Cardiac muscle cell (in vitro differentiated cells and primary cell): ENCODE measurements around the gene SLFN13. TPM values are rescaled to one million over a fixed set of nuclear protein-coding genes. Genes with fewer than 3 reads are reported as not detected.

Experiments
- DNase-seq, 2 donors: peaks; one replicate each; pipeline versions ENCODE4 v3.0.0 to v3.0.0-alpha.2; 2010 to 2017; ENCODE audit warnings: low read depth in 1 of 2, low spot score in 1 of 2
- H3K27ac ChIP-seq: fragments of 200-600 bp; sonication (generic); 2 replicates; pipeline ENCODE4 v1.5.1; 2016
- H3K27me3 ChIP-seq: fragments of 200-600 bp; sonication (generic); 2 replicates; pipeline ENCODE4 v1.6.0; 2016; ENCODE audit warnings: control low read depth
- H3K36me3 ChIP-seq: fragments of 200-600 bp; sonication (generic); 2 replicates; pipeline ENCODE4 v1.5.1; 2016; ENCODE audit warnings: control low read depth
- H3K4me1 ChIP-seq: fragments of 200-600 bp; sonication (generic); 2 replicates; pipeline ENCODE4 v1.8.1; 2017; ENCODE audit warnings: low read depth, mild to moderate bottlenecking, mixed run types
- H3K4me3 ChIP-seq: fragments of 200-600 bp; sonication (generic); 2 replicates; pipeline ENCODE4 v1.5.1; 2016; ENCODE audit warnings: mild to moderate bottlenecking
- H3K9me3 ChIP-seq: fragments of 200-600 bp; sonication (generic); 2 replicates; pipeline ENCODE4 v1.5.1; 2017; ENCODE audit warnings: low read depth, mild to moderate bottlenecking, control low read depth
- polyA plus RNA-seq: library from polyadenylated mRNA; unstranded; fragments of >200 nt; fragmentation: Nextera tagmentation; extraction: Ambion mirVana; gene quantifications from 2 replicates; pipeline ENCODE4 v1.2.1, GENCODE V29; 2016
- total RNA-seq: library from RNA; depleted of rRNA; stranded (reverse); fragments of >200 nt; gene quantifications from 2 replicates; pipeline ENCODE4 v1.2.3, GENCODE V29; 2016
- TF ChIP-seq, protein P1 (sequence below): IDR thresholded peaks from 2 replicates; pipeline ENCODE4 v1.5.1; 2012; ENCODE audit warnings: low read depth, mild to moderate bottlenecking, low read length

SLFN13 gene
- total and polyA plus RNA-seq, 2 experiments from 2014 or later: 4.2 to 7.9 TPM

DNA sequence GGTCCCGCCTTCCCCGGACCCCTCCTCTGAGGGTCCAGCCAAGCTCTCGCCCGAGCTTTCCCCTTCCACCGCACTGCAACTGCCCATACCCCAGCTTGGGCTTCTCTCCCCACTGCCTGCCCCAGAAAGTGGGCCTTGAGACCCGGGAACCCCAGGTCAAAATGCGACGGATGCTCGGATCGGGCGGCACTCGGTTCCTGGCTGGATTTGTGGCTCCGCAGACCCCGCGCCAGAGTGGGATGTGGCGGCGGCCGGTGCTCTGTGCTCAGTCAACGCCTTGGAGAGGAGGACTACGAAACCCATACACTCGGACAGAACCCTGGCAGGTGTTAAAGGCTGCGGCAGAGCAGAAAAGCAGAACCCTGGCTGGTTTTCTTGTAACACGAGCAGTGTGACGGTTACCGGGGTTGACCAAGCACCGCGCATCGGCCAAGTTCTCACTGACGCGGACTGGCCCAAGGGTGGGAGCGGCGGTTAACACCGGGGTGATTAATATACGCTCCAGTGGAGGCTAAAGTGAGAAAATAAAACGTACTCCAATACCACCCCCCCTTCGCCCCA is 885 bp upstream of the SLFN13 start:
- no peaks in the 10 kb centered on the region for H3K4me1 ChIP-seq
- no peak overlapping the region for H3K27ac ChIP-seq
- no peaks in the 10 kb centered on the region for H3K9me3 ChIP-seq
- H3K27me3 ChIP-seq: peaks cover 100% of the 10 kb centered on the region
- DNase-seq: peak; percentile 20 to 40
- TF ChIP-seq, protein P1, sequence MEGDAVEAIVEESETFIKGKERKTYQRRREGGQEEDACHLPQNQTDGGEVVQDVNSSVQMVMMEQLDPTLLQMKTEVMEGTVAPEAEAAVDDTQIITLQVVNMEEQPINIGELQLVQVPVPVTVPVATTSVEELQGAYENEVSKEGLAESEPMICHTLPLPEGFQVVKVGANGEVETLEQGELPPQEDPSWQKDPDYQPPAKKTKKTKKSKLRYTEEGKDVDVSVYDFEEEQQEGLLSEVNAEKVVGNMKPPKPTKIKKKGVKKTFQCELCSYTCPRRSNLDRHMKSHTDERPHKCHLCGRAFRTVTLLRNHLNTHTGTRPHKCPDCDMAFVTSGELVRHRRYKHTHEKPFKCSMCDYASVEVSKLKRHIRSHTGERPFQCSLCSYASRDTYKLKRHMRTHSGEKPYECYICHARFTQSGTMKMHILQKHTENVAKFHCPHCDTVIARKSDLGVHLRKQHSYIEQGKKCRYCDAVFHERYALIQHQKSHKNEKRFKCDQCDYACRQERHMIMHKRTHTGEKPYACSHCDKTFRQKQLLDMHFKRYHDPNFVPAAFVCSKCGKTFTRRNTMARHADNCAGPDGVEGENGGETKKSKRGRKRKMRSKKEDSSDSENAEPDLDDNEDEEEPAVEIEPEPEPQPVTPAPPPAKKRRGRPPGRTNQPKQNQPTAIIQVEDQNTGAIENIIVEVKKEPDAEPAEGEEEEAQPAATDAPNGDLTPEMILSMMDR: no peak
- peak overlapping the region; percentile 14 for H3K4me3 ChIP-seq
- H3K36me3 ChIP-seq: no peaks in the 10 kb centered on the region

DNA sequence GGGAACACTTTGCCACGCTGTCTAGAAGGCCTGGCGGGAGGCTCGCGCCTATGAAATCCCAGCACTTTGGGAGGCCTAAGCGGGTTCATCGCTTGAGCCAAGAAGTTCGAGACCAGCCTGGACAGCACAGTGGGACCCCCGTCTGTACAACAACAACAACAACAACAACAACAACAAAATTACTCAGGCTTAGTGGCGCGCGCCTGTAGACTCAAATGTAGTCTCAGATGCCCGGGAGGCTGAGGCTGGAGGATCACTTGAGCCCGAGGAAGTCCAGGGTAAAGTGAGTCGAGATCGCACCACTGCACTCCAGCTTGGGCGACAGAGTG is 297 bp upstream of the SLFN13 start:
- Histone ChIP-seq H3K9me3 (no peaks in the 10 kb centered on the region), H3K4me1 (no peaks in the 10 kb centered on the region), H3K27me3 (peaks cover 100% of the 10 kb centered on the region), H3K27ac (no peak overlapping the region), H3K4me3 (no peak overlapping the region), H3K36me3 (no peaks in the 10 kb centered on the region)
- TF ChIP-seq, protein P1: no peak
- DNase-seq: no peak

GRCh38 chr17:35447499-35447898 is 1.1 kb downstream of the SLFN13 start:
- H3K4me3 ChIP-seq: peak overlapping the region; percentile 37
- H3K27me3 ChIP-seq: peaks cover 88% of the 10 kb centered on the region
- no peaks in the 10 kb centered on the region for H3K36me3 ChIP-seq
- no peaks in the 10 kb centered on the region for H3K9me3 ChIP-seq
- peak in 1 of 2 donors; percentile 8 for DNase-seq
- no peaks in the 10 kb centered on the region for H3K4me1 ChIP-seq
- TF ChIP-seq, protein P1: no peak
- no peak overlapping the region for H3K27ac ChIP-seq

GRCh38 chr17:35438433-35438832 is 10.1 kb downstream of the SLFN13 start:
- no peaks in the 10 kb centered on the region for H3K9me3 ChIP-seq
- no peaks in the 10 kb centered on the region for H3K4me1 ChIP-seq
- no peaks in the 10 kb centered on the region for H3K36me3 ChIP-seq
- TF ChIP-seq, protein P1: no peak
- peaks cover 32% of the 10 kb centered on the region for H3K27me3 ChIP-seq
- no peak for DNase-seq
- no peak overlapping the region for H3K27ac ChIP-seq
- H3K4me3 ChIP-seq: no peak overlapping the region

GRCh38 chr17:35433075-35433894 is 15.3 kb downstream of the SLFN13 start:
- Histone ChIP-seq H3K27me3 (peaks cover 46% of the 10 kb centered on the region), H3K4me3 (no peak overlapping the region), H3K9me3 (no peaks in the 10 kb centered on the region), H3K36me3 (no peaks in the 10 kb centered on the region), H3K4me1 (no peaks in the 10 kb centered on the region), H3K27ac (no peak overlapping the region)
- TF ChIP-seq, protein P1: peak; percentile 34
- DNase-seq: peak; percentile 65 to 99
